ENCODE data around the gene SDK2. TPM values are rescaled to one million over a fixed set of nuclear protein-coding genes. Genes with fewer than 3 reads are reported as not detected.

Gene SDK2
- polyA plus RNA-seq, 2 of the 4 experiments (the other 2 are of a cell fraction), result 0.36 to 0.57 TPM

DNA sequence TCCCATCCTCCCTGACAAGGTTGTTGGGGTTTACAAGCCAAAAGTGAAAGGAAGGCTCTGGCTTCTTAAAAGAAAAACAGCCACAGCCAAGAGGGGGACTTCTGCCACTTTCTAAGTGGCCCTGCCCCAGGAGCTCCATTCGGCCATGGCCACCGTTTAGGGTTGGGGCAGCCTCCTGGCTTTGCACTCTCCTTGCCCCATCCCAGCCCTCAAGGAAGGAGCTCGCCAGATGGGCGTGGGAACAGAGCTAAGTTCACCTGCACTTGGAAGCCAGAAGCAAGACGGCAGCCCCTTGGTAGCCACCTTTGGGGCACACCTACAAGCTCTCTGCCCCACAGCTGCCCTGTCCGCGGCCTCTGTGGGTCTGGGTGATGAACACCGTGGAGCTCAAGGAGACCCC lies 210.1 kb downstream of the SDK2 start:
- 47% methylated on average over 8 of the region's 8 CpGs for WGBS (ENCODE audit: missing lambda C conversion rate)
- no peak for TF ChIP-seq NPAS2 (CRISPR knock-in tag; IDR thresholded peaks at IDR 0.05; ENCODE audit: borderline replicate concordance)
- no peak for TF ChIP-seq CBX8 (IDR thresholded peaks at IDR 0.05)
- no peak for TF ChIP-seq CTCF (IDR thresholded peaks at IDR 0.05)
- TF ChIP-seq ZC3H11A (IDR thresholded peaks at IDR 0.05), result no peak
- TF ChIP-seq RNF2 (IDR thresholded peaks at IDR 0.05; ENCODE audit: borderline replicate concordance, low read depth), result no peak
- no peak for TF ChIP-seq EHMT2 (IDR thresholded peaks at IDR 0.05; ENCODE audit: low read depth)
- no peak for TF ChIP-seq RCOR1 (IDR thresholded peaks at IDR 0.05; ENCODE audit: low read depth, low read length)
- no peak for TF ChIP-seq POLR2AphosphoS2 (conservative IDR thresholded peaks at IDR 0.05; ENCODE audit: low read length)
- TF ChIP-seq CHD2 (IDR thresholded peaks at IDR 0.05; ENCODE audit: low read length, partially characterized antibody), result no peak
- no peak for TF ChIP-seq USF2 (IDR thresholded peaks at IDR 0.05)
- TF ChIP-seq RAD21 (conservative IDR thresholded peaks at IDR 0.05 in 1 of 2, IDR thresholded peaks at IDR 0.05 in 1 of 2), result no peak
- TF ChIP-seq NFE2L2 (conservative IDR thresholded peaks at IDR 0.05; ENCODE audit: low read length), result no peak
- TF ChIP-seq JUN (IDR thresholded peaks at IDR 0.05), result no peak
- TF ChIP-seq HEYL (CRISPR knock-in tag; IDR thresholded peaks at IDR 0.05), result no peak
- TF ChIP-seq HDAC2 (IDR thresholded peaks at IDR 0.05), result no peak
- no peak for TF ChIP-seq HOXB13 (CRISPR knock-in tag; IDR thresholded peaks at IDR 0.05; ENCODE audit: low read depth)
- TF ChIP-seq KDM5A (IDR thresholded peaks at IDR 0.05), result no peak
- no peak for TF ChIP-seq SREBF2 (IDR thresholded peaks at IDR 0.05)
- DNase-seq (ENCODE audit: low read depth in 1 of 2, low spot score in 1 of 2) (no peak), FAIRE-seq (no peak), ATAC-seq (no peak)
- ChIA-PET POLR2A (no interaction called here), CTCF (interaction anchor here (1.0 to 2.1 kb wide), 5 partner anchors 11 to 766 kb away, joined by 3 to 10 read pairs (median 5); no protein-coding TSS in a partner anchor)
- no peak overlapping the region for H3K4me2 ChIP-seq
- H3K27ac ChIP-seq, result no peak overlapping the region
- H3K9me3 ChIP-seq, result no peaks in the 10 kb centered on the region
- no peak overlapping the region for H3K4me3 ChIP-seq
- no peaks in the 10 kb centered on the region for H3K4me1 ChIP-seq

DNA sequence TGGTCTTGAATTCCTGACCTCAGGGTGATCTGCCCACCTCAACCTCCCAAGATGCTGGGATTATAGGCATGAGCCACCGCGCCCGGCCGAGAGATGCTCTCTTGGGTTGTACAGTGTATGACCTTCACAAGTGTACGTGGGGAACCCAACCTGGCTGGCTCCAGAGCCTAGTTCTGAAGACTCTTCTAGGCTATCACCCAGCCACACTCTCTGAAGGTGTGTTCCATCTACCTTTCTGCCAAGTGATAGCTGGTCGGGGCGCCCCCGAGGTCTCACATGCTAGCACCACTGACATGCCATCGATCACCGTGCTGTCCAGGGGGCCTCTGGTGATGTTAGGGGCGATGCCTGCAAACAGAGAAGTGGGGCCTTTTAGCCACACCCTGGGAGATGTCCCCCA lies 210.7 kb downstream of the SDK2 start:
- no peak for ATAC-seq
- ChIA-PET CTCF (interaction anchor here (1.0 to 2.1 kb wide), 6 partner anchors 11 to 766 kb away, joined by 4 to 10 read pairs (median 4); no protein-coding TSS in a partner anchor), POLR2A (no interaction called here)
- no peak for TF ChIP-seq JUNB (IDR thresholded peaks at IDR 0.05)
- no peak for TF ChIP-seq REST (IDR thresholded peaks at IDR 0.05)
- TF ChIP-seq ZFP36 (IDR thresholded peaks at IDR 0.05; ENCODE audit: borderline replicate concordance, partially characterized antibody), result no peak
- no peak for TF ChIP-seq NR3C1 (IDR thresholded peaks at IDR 0.05)
- no peak for TF ChIP-seq ESRRA (IDR thresholded peaks at IDR 0.05; ENCODE audit: borderline replicate concordance, low read length)
- no peak for TF ChIP-seq SREBF2 (IDR thresholded peaks at IDR 0.05)
- no peak for TF ChIP-seq KDM1A (IDR thresholded peaks at IDR 0.05; ENCODE audit: low read depth)
- TF ChIP-seq CTCF (IDR thresholded peaks at IDR 0.05), result no peak
- TF ChIP-seq TP53 (CRISPR knock-in tag; IDR thresholded peaks at IDR 0.05), result no peak
- no peak for TF ChIP-seq ZNF302 (CRISPR knock-in tag; IDR thresholded peaks at IDR 0.05)
- Histone ChIP-seq H3K9me3 (no peaks in the 10 kb centered on the region), H3K27ac (no peak overlapping the region), H3K4me3 (no peak overlapping the region), H3K4me2 (no peak overlapping the region), H3K4me1 (no peaks in the 10 kb centered on the region)
- no peak for FAIRE-seq
- no peak for DNase-seq (ENCODE audit: low read depth in 1 of 2, low spot score in 1 of 2)
- 63% methylated on average over 11 of the region's 11 CpGs for WGBS (ENCODE audit: missing lambda C conversion rate)

Measured in A549 (cell line).